ENCODE results near the gene CALB2. TPM values are rescaled to one million over a fixed set of nuclear protein-coding genes. Genes with fewer than 3 reads are reported as not detected.

The CALB2 gene, protein sequence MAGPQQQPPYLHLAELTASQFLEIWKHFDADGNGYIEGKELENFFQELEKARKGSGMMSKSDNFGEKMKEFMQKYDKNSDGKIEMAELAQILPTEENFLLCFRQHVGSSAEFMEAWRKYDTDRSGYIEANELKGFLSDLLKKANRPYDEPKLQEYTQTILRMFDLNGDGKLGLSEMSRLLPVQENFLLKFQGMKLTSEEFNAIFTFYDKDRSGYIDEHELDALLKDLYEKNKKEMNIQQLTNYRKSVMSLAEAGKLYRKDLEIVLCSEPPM
- total RNA-seq = 0.76 TPM in 1 of 2 replicates, not detected in the other

DNA sequence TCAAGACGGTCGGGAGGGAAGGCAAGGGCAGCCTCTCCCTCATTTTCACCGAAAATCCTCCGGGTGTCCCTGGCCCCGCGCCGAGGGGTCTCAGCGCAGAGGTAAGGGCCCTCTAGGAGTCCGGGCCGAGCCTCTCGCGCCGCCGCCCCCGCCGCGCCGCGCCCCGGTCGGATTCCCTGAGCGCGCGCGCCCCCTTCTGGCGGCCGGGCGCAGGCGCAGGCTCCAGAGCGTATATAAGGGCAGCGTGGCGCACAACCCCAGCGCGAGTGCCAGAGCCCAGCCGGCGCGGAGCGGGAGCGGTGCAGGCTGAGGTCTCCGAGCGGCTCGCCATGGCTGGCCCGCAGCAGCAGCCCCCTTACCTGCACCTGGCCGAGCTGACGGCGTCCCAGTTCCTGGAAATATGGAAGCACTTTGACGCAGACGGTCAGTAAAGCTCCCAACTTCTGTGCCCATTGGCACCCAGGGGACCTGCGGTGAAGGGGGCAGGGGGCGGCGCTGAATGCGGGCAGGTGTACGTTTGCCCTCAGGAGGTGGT is at the start of gene CALB2:
TSS of gene CALB2 (plus strand) at position 260 of the 535 bp plus-strand sequence. CDS start at position 330, 70 bp downstream.

Other genes starting within 250 kb of the CALB2 start
- 0.33 and 1.0 TPM in 2 replicates for gene HYDIN, start 128.0 kb upstream of the CALB2 start, total RNA-seq
- gene CMTR2, start 69.3 kb upstream of the CALB2 start, total RNA-seq = 9.8 and 10.3 TPM in 2 replicates
- gene TLE7, start 83.3 kb downstream of the CALB2 start, total RNA-seq = not detected in 2 replicates
- 2.9 and 3.0 TPM in 2 replicates for gene ZNF23, start 103.5 kb downstream of the CALB2 start, total RNA-seq
- gene ZNF19, start 130.6 kb downstream of the CALB2 start, total RNA-seq = 0.98 and 5.8 TPM in 2 replicates
- gene CHST4, start 167.7 kb downstream of the CALB2 start, total RNA-seq = not detected in 2 replicates
- not detected in 2 replicates for gene TAT, start 218.4 kb downstream of the CALB2 start, total RNA-seq